Erythroblast (primary cell): Measurements from ENCODE around the gene NCK2.
A peak's percentile ranks its signal among the peaks of the same experiment; 100 is the strongest.

Source experiments
- DNase-seq, 2 experiments: peaks; one replicate each; lab custom pipeline; 2025; lab: John Stamatoyannopoulos, UW
- GATA1 ChIP-seq: IDR thresholded peaks from 2 replicates; pipeline ENCODE4 v1.6.1; 2011; ENCODE audit warnings: low read depth, mild to moderate bottlenecking, control low read depth, low read length, moderate library complexity
- POLR2A ChIP-seq: IDR thresholded peaks from 2 replicates; pipeline ENCODE4 v1.6.1; 2011; ENCODE audit warnings: mild to moderate bottlenecking, low read length

Gene NCK2

GRCh38 chr2:105790461-105791149 is 45.9 kb downstream of the NCK2 start:
- DNase-seq = no peak
- TF ChIP-seq POLR2A (no peak), GATA1 (no peak)

GRCh38 chr2:105791229-105791628 is 46.5 kb downstream of the NCK2 start:
- TF ChIP-seq POLR2A (no peak), GATA1 (no peak)
- no peak for DNase-seq

GRCh38 chr2:105792561-105792960 is 47.8 kb downstream of the NCK2 start:
- DNase-seq = no peak
- TF ChIP-seq POLR2A (no peak), GATA1 (no peak)

- TF ChIP-seq POLR2A (no peak), GATA1 (no peak)
- no peak for DNase-seq
These were observed 48.7 kb downstream of the NCK2 start for GRCh38 chr2:105793196-105793975.

- no peak for TF ChIP-seq GATA1
- no peak for TF ChIP-seq POLR2A
- no peak for DNase-seq
These were observed 50.3 kb downstream of the NCK2 start for GRCh38 chr2:105794926-105795574.

- no peak for DNase-seq
- no peak for TF ChIP-seq GATA1
- no peak for TF ChIP-seq POLR2A
These were observed 50.8 kb downstream of the NCK2 start for GRCh38 chr2:105795575-105795934.

GRCh38 chr2:105796131-105796638 is 51.5 kb downstream of the NCK2 start:
- TF ChIP-seq POLR2A (no peak), GATA1 (no peak)

GRCh38 chr2:105796791-105797190 is 52.1 kb downstream of the NCK2 start:
- TF ChIP-seq GATA1 = no peak
- TF ChIP-seq POLR2A = no peak
- no peak for DNase-seq

More at GRCh38 chr2:105796131-105796638, 51.5 kb downstream of the NCK2 start:
- DNase-seq = no peak

- TF ChIP-seq GATA1 (no peak), POLR2A (no peak)
- peak in 1 of 2 experiments; percentile 3 for DNase-seq
These were observed 52.6 kb downstream of the NCK2 start for GRCh38 chr2:105797298-105797819.

- no peak for TF ChIP-seq POLR2A
- no peak for TF ChIP-seq GATA1
- no peak for DNase-seq
These were observed 53.9 kb downstream of the NCK2 start for GRCh38 chr2:105798595-105798994.

GRCh38 chr2:105800036-105800713 is 55.5 kb downstream of the NCK2 start:
- DNase-seq = no peak
- TF ChIP-seq GATA1 (no peak), POLR2A (no peak)

- TF ChIP-seq POLR2A = no peak
- no peak for TF ChIP-seq GATA1
- DNase-seq = no peak
These were observed 56.4 kb downstream of the NCK2 start for GRCh38 chr2:105800953-105801635.

- DNase-seq = no peak
- TF ChIP-seq GATA1 = no peak
- TF ChIP-seq POLR2A = no peak
These were observed 57.2 kb downstream of the NCK2 start for GRCh38 chr2:105801961-105802360.
